ENCODE results near the gene GRHL3.

The GRHL3 gene

DNA sequence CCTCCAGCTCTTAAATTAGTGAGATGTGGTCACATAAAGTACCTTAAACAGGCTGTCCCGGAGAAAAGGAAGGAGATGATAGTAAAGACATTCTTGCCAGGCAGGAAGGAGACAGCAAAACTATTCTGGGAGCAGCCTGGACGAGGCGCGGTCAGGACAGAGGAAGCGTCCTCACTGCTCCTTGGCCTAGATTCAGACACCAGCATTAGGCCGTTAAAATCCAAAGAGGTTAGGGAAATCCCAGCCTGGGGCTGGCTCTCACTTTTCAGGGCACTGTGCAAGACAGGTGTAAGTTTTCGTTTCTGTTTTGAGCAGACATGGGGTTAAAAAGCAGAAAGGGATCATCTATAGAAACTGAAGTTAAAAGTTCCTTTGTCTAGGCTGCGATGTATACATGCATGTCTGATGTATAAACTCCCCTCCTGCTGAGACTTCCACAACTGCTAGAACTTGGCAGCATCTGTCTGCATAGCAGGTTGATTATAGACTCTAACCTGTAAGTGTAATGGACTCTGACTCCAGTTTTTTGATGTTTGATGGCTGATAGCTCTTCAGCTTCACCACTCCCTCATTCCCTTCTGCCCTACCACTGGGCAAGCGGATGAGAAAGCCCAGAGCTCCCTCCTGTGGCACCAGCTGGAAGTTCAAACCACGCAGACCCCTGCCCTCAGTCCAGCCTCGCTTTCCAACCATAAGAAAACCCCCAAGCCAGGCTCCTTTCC lies 72.9 kb downstream of the GRHL3 start:
- peak; percentile 47 to 62 (median 48) for DNase-seq (ENCODE audit: low read depth in 2 of 3, low spot score in 1 of 3)

GRCh38 chr1:24392604-24392946 lies 73.4 kb downstream of the GRHL3 start:
- no peak for DNase-seq (ENCODE audit: low read depth in 2 of 3, low spot score in 1 of 3)

GRCh38 chr1:24392982-24393650 lies 74.0 kb downstream of the GRHL3 start:
- no peak for DNase-seq (ENCODE audit: low read depth in 2 of 3, low spot score in 1 of 3)

GRCh38 chr1:24393892-24394291 lies 74.7 kb downstream of the GRHL3 start:
- DNase-seq (ENCODE audit: low read depth in 2 of 3, low spot score in 1 of 3) = no peak

DNA sequence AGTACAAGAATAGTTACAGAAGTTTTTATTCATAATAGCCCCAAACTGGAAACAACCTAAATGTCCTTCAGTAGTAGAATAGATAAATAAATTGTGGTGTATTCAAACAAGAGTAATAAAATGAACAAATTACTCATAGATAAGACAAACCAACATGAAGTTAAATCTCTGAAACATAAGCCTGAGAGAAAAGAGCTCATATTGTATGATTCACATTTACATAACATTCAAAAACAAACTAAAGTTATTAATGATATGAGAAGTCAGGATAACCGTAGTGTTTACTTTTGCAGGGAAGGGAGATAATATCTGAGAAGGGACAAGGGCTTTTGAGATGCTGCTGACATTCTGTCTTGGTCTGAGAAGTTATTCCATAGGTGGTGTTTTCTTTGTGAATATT lies 80.9 kb downstream of the GRHL3 start:
- no peak for DNase-seq (ENCODE audit: low read depth in 2 of 3, low spot score in 1 of 3)

GRCh38 chr1:24403806-24404205 lies 84.6 kb downstream of the GRHL3 start:
- no peak for DNase-seq (ENCODE audit: low read depth in 2 of 3, low spot score in 1 of 3)
